ENCODE measurements around the gene BICRA.
"Not testable (repeated sequence)": the region's sequence is repeated elsewhere in the genome, so short reads cannot be mapped to it uniquely, and the experiment has no call there.

The BICRA gene

DNA sequence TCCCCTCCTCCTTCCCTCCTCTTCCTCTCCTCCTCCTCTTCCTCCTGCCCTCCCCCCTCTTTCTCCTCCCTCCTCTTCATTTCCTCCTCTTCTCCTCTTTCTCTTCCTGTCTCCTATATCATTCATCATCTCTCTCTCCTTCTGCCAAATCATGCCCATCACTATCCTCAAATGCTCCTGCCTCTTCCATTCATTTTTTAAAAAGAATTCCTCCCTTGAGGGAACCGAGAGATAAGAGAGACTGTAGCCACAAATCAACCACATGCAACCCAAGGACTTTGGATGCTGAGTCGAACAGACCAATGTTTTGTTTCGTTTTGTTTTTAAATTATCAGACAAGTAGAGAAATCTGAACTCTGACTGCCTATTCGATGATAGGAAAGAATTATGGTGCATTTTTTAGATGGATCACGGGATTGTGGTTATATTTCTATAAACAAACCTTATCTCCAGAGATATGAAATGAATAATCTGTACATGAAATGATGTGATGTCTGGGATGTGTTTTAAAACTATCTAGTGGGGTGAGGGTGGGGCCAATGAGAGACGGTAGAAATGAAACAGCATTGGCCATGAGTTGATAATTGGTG lies 26.5 kb upstream of the BICRA start:
- Histone ChIP-seq H3K27me3 (ENCODE audit: insufficient read depth, low read length, poor library complexity) (no peaks in the 10 kb centered on the region), H3K4me3 (ENCODE audit: low read depth in 1 of 2, low read length in 2 of 2) (no peak overlapping the region), H3K4me2 (ENCODE audit: insufficient read depth, low read length) (no peak overlapping the region), H3K27ac (ENCODE audit: low read length) (no peak overlapping the region), H3K9me3 (ENCODE audit: insufficient read depth, low read length, severe bottlenecking) (peaks cover 5% of the 10 kb centered on the region), H4K20me1 (ENCODE audit: insufficient read depth, low read length) (no peaks in the 10 kb centered on the region; the same call in 1 of the 2 replicates), H3K9ac (ENCODE audit: low read depth, low read length) (no peak overlapping the region), H2AFZ (ENCODE audit: low read depth, low read length) (no peak overlapping the region), H3K4me1 (ENCODE audit: insufficient read depth, low read length) (no peaks in the 10 kb centered on the region), H3K79me2 (ENCODE audit: insufficient read depth, low read length) (no peaks in the 10 kb centered on the region), H3K36me3 (ENCODE audit: insufficient read depth, low read length) (no peaks in the 10 kb centered on the region)
- no peak for DNase-seq
- no peak for ATAC-seq (ENCODE audit: insufficient read depth, low read depth)
- TF ChIP-seq, protein P1, sequence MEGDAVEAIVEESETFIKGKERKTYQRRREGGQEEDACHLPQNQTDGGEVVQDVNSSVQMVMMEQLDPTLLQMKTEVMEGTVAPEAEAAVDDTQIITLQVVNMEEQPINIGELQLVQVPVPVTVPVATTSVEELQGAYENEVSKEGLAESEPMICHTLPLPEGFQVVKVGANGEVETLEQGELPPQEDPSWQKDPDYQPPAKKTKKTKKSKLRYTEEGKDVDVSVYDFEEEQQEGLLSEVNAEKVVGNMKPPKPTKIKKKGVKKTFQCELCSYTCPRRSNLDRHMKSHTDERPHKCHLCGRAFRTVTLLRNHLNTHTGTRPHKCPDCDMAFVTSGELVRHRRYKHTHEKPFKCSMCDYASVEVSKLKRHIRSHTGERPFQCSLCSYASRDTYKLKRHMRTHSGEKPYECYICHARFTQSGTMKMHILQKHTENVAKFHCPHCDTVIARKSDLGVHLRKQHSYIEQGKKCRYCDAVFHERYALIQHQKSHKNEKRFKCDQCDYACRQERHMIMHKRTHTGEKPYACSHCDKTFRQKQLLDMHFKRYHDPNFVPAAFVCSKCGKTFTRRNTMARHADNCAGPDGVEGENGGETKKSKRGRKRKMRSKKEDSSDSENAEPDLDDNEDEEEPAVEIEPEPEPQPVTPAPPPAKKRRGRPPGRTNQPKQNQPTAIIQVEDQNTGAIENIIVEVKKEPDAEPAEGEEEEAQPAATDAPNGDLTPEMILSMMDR (IDR thresholded peaks at IDR 0.05; ENCODE audit: borderline replicate concordance, extremely low read depth, low read length, poor library complexity, severe bottlenecking), result no peak
- TF ChIP-seq EZH2 (IDR thresholded peaks at IDR 0.05; ENCODE audit: borderline replicate concordance, low read depth, low read length, severe bottlenecking), result no peak

DNA sequence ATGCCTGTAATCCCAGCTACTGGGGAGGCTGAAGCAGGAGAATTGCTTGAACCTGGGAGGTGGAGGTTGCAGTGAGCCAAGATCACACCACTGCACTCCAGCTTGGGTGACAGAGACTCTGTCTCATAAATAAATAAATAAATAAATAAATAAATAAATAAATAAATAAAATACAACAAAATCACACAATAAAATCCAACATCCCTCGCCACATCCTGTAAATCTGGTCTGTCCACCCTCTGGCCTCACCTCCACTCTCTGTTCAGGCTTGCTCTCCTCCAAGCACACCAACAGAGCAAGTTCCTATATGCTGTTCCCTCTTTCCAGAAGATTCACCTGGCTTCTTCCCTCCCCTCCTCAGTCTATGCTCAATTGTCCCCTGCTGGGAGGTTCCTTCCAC lies 25.8 kb upstream of the BICRA start:
- H3K4me1 ChIP-seq (ENCODE audit: insufficient read depth, low read length); H3K27me3 ChIP-seq (ENCODE audit: insufficient read depth, low read length, poor library complexity); H3K79me2 ChIP-seq (ENCODE audit: insufficient read depth, low read length); H3K36me3 ChIP-seq (ENCODE audit: insufficient read depth, low read length); H3K9me3 ChIP-seq (ENCODE audit: insufficient read depth, low read length, severe bottlenecking); H4K20me1 ChIP-seq (ENCODE audit: insufficient read depth, low read length); H2AFZ ChIP-seq (ENCODE audit: low read depth, low read length); H3K4me3 ChIP-seq (ENCODE audit: low read depth in 1 of 2, low read length in 2 of 2); DNase-seq; H3K27ac ChIP-seq (ENCODE audit: low read length); H3K4me2 ChIP-seq (ENCODE audit: insufficient read depth, low read length); H3K9ac ChIP-seq (ENCODE audit: low read depth, low read length); ATAC-seq (ENCODE audit: insufficient read depth, low read depth): not testable (repeated sequence)

DNA sequence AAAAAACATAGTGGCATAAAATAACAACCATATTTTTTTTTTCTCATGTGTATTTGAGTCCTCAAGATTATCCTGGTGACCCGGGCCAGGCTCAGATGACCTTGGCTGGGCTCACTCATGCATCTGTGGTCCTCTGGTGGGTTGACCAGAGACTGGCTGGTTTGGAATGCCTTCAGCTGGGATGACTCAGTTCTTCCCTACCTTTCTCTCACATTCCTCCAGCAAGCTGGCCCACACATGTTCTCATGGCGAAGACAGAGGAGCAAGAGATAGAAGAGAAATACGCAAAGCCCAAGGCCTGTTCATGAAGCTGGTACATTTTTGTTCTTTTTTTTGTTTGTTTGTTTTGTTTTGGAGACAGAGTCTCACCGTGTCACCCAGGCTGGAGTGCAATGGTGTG lies 21.6 kb upstream of the BICRA start:
- Histone ChIP-seq H3K27ac (ENCODE audit: low read length) (no peak overlapping the region), H3K9ac (ENCODE audit: low read depth, low read length) (no peak overlapping the region), H3K27me3 (ENCODE audit: insufficient read depth, low read length, poor library complexity) (no peaks in the 10 kb centered on the region), H4K20me1 (ENCODE audit: insufficient read depth, low read length) (no peaks in the 10 kb centered on the region), H2AFZ (ENCODE audit: low read depth, low read length) (no peak overlapping the region), H3K9me3 (ENCODE audit: insufficient read depth, low read length, severe bottlenecking) (peaks cover 5% of the 10 kb centered on the region), H3K4me3 (ENCODE audit: low read depth in 1 of 2, low read length in 2 of 2) (no peak overlapping the region), H3K4me2 (ENCODE audit: insufficient read depth, low read length) (no peak overlapping the region), H3K4me1 (ENCODE audit: insufficient read depth, low read length) (no peaks in the 10 kb centered on the region), H3K79me2 (ENCODE audit: insufficient read depth, low read length) (no peaks in the 10 kb centered on the region), H3K36me3 (ENCODE audit: insufficient read depth, low read length) (no peaks in the 10 kb centered on the region)
- ATAC-seq (ENCODE audit: insufficient read depth, low read depth) (no peak), DNase-seq (no peak)
- no peak for TF ChIP-seq EZH2 (IDR thresholded peaks at IDR 0.05; ENCODE audit: borderline replicate concordance, low read depth, low read length, severe bottlenecking)
- TF ChIP-seq, protein P1 (IDR thresholded peaks at IDR 0.05; ENCODE audit: borderline replicate concordance, extremely low read depth, low read length, poor library complexity, severe bottlenecking), result no peak

DNA sequence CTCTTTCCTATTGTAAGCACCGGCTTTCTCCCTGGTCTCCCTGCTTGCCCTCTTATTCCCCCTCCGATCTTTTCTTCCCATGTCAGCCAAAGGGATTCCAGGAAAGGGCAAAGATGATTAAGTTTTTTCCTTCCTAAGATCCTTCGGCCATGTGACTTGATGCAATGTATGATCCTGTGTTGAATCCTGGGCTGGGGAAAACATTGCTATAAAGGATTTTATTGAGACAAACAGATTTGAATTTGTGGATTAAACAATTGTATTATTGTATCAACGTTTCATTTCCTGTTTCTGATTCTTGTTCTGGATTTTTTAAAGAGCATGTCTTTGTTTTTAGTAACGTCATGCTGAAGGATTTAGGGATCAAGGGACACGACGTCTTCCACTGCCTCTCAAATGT lies 19.1 kb upstream of the BICRA start:
- H3K4me1 ChIP-seq (ENCODE audit: insufficient read depth, low read length), result no peaks in the 10 kb centered on the region
- no peaks in the 10 kb centered on the region for H3K36me3 ChIP-seq (ENCODE audit: insufficient read depth, low read length)
- H3K27me3 ChIP-seq (ENCODE audit: insufficient read depth, low read length, poor library complexity), result no peaks in the 10 kb centered on the region
- no peak for TF ChIP-seq EZH2 (IDR thresholded peaks at IDR 0.05; ENCODE audit: borderline replicate concordance, low read depth, low read length, severe bottlenecking)
- TF ChIP-seq, protein P1 (IDR thresholded peaks at IDR 0.05; ENCODE audit: borderline replicate concordance, extremely low read depth, low read length, poor library complexity, severe bottlenecking), result no peak
- no peak for DNase-seq
- no peaks in the 10 kb centered on the region for H4K20me1 ChIP-seq (ENCODE audit: insufficient read depth, low read length)
- H2AFZ ChIP-seq (ENCODE audit: low read depth, low read length), result no peak overlapping the region
- H3K79me2 ChIP-seq (ENCODE audit: insufficient read depth, low read length), result no peaks in the 10 kb centered on the region
- H3K27ac ChIP-seq (ENCODE audit: low read length), result no peak overlapping the region
- no peak overlapping the region for H3K4me2 ChIP-seq (ENCODE audit: insufficient read depth, low read length)
- H3K4me3 ChIP-seq (ENCODE audit: low read depth in 1 of 2, low read length in 2 of 2), result no peak overlapping the region
- peaks cover 5% of the 10 kb centered on the region for H3K9me3 ChIP-seq (ENCODE audit: insufficient read depth, low read length, severe bottlenecking)
- no peak overlapping the region for H3K9ac ChIP-seq (ENCODE audit: low read depth, low read length)
- no peak for ATAC-seq (ENCODE audit: insufficient read depth, low read depth)

Measured in DND-41 (cell line).